B cell (primary cell): ENCODE data around the gene KIF13A. TPM values are rescaled to one million over a fixed set of nuclear protein-coding genes. Genes with fewer than 3 reads are reported as not detected.

ENCODE experiments used
- ATAC-seq: fragments of 200-7000 bp; cut with Tn5 transposase; one replicate; pipeline ENCODE4 v1.10.0; 2021; ENCODE audit warnings: low read depth, mild to moderate bottlenecking, moderate number of reproducible peaks, moderate library complexity
- CTCF ChIA-PET: fragments of 350-600 bp; sonication (Branson Sonifier 250); formaldehyde crosslinking; loops from one replicate; lab custom pipeline; 2021; ENCODE audit warnings: antibody characterized with exemption, inconsistent platforms; lab: Charles Lee
- POLR2A ChIA-PET: fragments of 350-600 bp; sonication (Branson Sonifier 250); formaldehyde crosslinking; loops from one replicate; lab custom pipeline; 2021; ENCODE audit warnings: antibody characterized with exemption; lab: Charles Lee
- DNase-seq: peaks from one replicate; pipeline ENCODE4 v3.0.0; 2013
- H2AFZ ChIP-seq: 2 replicates; pipeline ENCODE4 v1.6.1; 2012; ENCODE audit warnings: mild to moderate bottlenecking, low read depth, low read length; ENCODE audit not compliant: insufficient read depth, poor library complexity, severe bottlenecking
- H3K27ac ChIP-seq, 2 donors: 1 replicate in 1 of 2; 2 replicates in 1 of 2; pipeline ENCODE4 v1.5.1; 2012 to 2013; ENCODE audit warnings: low read length in 2 of 2, mild to moderate bottlenecking in 2 of 2, moderate library complexity in 1 of 2
- H3K27me3 ChIP-seq, 4 experiments: fragments of 200-600 bp in 1 of 4; sonication (generic) in 1 of 4; replicated peaks in 1 of 4; 1 replicate in 2 of 4; 2 replicates in 2 of 4; pipeline versions ENCODE4 v1.6.1 to v1.7.0; 2013 to 2016; ENCODE audit warnings: low read length in 3 of 4, mild to moderate bottlenecking in 2 of 4, mixed read lengths in 1 of 4, moderate library complexity in 1 of 4; ENCODE audit not compliant: insufficient read depth in 4 of 4, control insufficient read depth in 3 of 4; ENCODE audit errors: control extremely low read depth in 1 of 4
- H3K36me3 ChIP-seq, 2 experiments: replicated peaks in 1 of 2; 1 replicate in 1 of 2; 2 replicates in 1 of 2; pipeline versions ENCODE4 v1.6.1 to v1.7.1; 2013; ENCODE audit warnings: low read length in 1 of 2; ENCODE audit not compliant: insufficient read depth in 2 of 2, control insufficient read depth in 1 of 2; ENCODE audit errors: control extremely low read depth in 1 of 2, extremely low read depth in 1 of 2
- H3K4me1 ChIP-seq, 2 donors: fragments of 200-600 bp in 1 of 2; sonication (generic) in 1 of 2; 1 replicate in 1 of 2; 2 replicates in 1 of 2; pipeline versions ENCODE4 v1.5.1 to v1.6.1; 2013 to 2017; ENCODE audit warnings: low read length in 2 of 2; ENCODE audit not compliant: control insufficient read depth in 2 of 2, insufficient read depth in 2 of 2
- H3K4me2 ChIP-seq: replicated peaks from 2 replicates; pipeline ENCODE3; 2012; ENCODE audit warnings: mild to moderate bottlenecking, low read depth, low read length; ENCODE audit not compliant: poor library complexity, severe bottlenecking
- H3K4me3 ChIP-seq, 5 experiments: fragments of 200-600 bp in 1 of 5; sonication (generic) in 1 of 5; 1 replicate in 3 of 5; 2 replicates in 2 of 5; pipeline versions ENCODE4 v1.5.1 to v1.7.0; 2011 to 2016; ENCODE audit warnings: low read length in 4 of 5, mild to moderate bottlenecking in 4 of 5, low read depth in 2 of 5, control low read depth in 1 of 5, moderate library complexity in 1 of 5; ENCODE audit not compliant: insufficient read depth in 1 of 5; ENCODE audit errors: control extremely low read depth in 1 of 5, extremely low read depth in 1 of 5
- H3K79me2 ChIP-seq: fragments of 200-600 bp; sonication (generic); one replicate; pipeline ENCODE4 v1.6.0; 2016; ENCODE audit warnings: low read length; ENCODE audit not compliant: control insufficient read depth, insufficient read depth
- H3K9ac ChIP-seq: fragments of 200-600 bp; sonication (generic); 2 replicates; pipeline ENCODE4 v1.6.1; 2017; ENCODE audit warnings: mild to moderate bottlenecking, low read length, moderate library complexity
- H3K9me3 ChIP-seq, 3 donors: one replicate each; pipeline versions ENCODE4 v1.6.1 to v1.7.1; 2013; ENCODE audit warnings: low read length in 2 of 3; ENCODE audit not compliant: control insufficient read depth in 2 of 3, insufficient read depth in 1 of 3; ENCODE audit errors: control extremely low read depth in 1 of 3
- H4K20me1 ChIP-seq: 2 replicates; pipeline ENCODE4 v1.6.0; 2012; ENCODE audit warnings: mild to moderate bottlenecking, low read length; ENCODE audit not compliant: insufficient read depth, control insufficient read depth, poor library complexity, severe bottlenecking
- H3K27ac Mint-ChIP-seq: one replicate; pipeline ENCODE4 v1.8.0; 2021; ENCODE audit warnings: mixed read lengths
- H3K27me3 Mint-ChIP-seq: one replicate; pipeline ENCODE4 v1.8.0; 2021; ENCODE audit warnings: mixed read lengths
- H3K4me1 Mint-ChIP-seq: one replicate; pipeline ENCODE4 v1.8.0; 2021; ENCODE audit warnings: mixed read lengths
- H3K4me3 Mint-ChIP-seq: one replicate; pipeline ENCODE4 v1.8.0; 2021; ENCODE audit warnings: mixed read lengths
- H3K9me3 Mint-ChIP-seq: one replicate; pipeline ENCODE4 v1.8.0; 2022; ENCODE audit warnings: mixed read lengths; ENCODE audit not compliant: insufficient read depth
- EZH2 ChIP-seq: IDR thresholded peaks from 2 replicates; pipeline ENCODE4 v1.6.1; 2012; ENCODE audit warnings: borderline replicate concordance, low read depth, mild to moderate bottlenecking, moderate library complexity, low read length; ENCODE audit not compliant: insufficient read depth, poor library complexity, severe bottlenecking
- WGBS: methylation state at CpG from one replicate; pipeline ENCODE4 v1.1.5; 2013; ENCODE audit warnings: missing lambda C conversion rate; ENCODE audit not compliant: insufficient coverage; 5-methylcytosine and 5-hydroxymethylcytosine counted together
- intact Hi-C: fragments of 100-400 bp; cut with micrococcal nuclease; formaldehyde crosslinking; loops from one replicate; pipeline ENCODE4 v1.10.0; 2022
- polyA plus RNA-seq: library from polyadenylated mRNA; depleted of rRNA; stranded (reverse); fragments of >200 nt; gene quantifications from 2 replicates; pipeline ENCODE4 v1.2.3, GENCODE V29; 2012
- total RNA-seq, 2 donors: library from RNA; stranded (reverse); fragments of 120-200 nt in 1 of 2; gene quantifications; 1 replicate in 1 of 2; 2 replicates in 1 of 2; pipeline versions ENCODE4 v1.2.3 to v1.2.4, GENCODE V29; 2013 to 2022
- TF ChIP-seq, protein P1 (sequence below): fragments of 200-600 bp; IDR thresholded peaks from one replicate; pipeline ENCODE4 v1.8.0; 2022; ENCODE audit warnings: antibody characterized with exemption, mild to moderate bottlenecking

KIF13A gene
- total and polyA plus RNA-seq, 2 donors (not counting 1 experiment from before 2014, with no cell fraction given), result 2.1 to 23.4 TPM

DNA sequence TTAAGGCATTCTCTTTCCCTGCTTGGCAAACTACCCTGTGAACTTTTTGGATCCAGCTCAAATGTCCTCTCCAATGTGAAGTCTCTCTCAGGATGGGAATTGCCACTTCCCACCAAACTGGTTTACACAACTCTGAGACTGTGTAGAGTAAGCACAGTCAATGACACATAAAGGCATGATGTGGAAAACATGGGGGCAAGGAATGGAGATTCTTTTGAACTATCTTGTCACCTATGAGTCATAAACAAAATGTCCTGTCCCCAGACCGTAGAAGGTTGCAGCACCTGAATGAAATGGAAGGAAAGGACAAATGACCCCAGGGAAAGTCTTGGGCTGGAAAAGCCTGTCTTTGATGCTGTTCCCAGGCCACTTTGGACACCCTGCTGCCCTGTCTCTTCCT, 11.0 kb upstream of the KIF13A start:
- ChIA-PET CTCF (no interaction called here), POLR2A (no interaction called here)
- no peak overlapping the region for H3K27ac Mint-ChIP-seq
- no peaks in the 10 kb centered on the region for H3K9me3 Mint-ChIP-seq
- no peak for DNase-seq
- no peak overlapping the region for H3K9ac ChIP-seq
- no peak overlapping the region for H3K4me2 ChIP-seq
- intact Hi-C loops, result no loop called here
- H3K27me3 ChIP-seq, result peaks cover 0 to 15% (median 2%) of the 10 kb centered on the region in 4 experiments
- H3K4me3 Mint-ChIP-seq, result no peak overlapping the region
- H3K36me3 ChIP-seq, result no peaks in the 10 kb centered on the region
- no peaks in the 10 kb centered on the region for H3K9me3 ChIP-seq
- H4K20me1 ChIP-seq, result no peaks in the 10 kb centered on the region
- no peak overlapping the region for H2AFZ ChIP-seq
- no peaks in the 10 kb centered on the region for H3K79me2 ChIP-seq
- no peak overlapping the region for H3K27ac ChIP-seq
- H3K4me1 ChIP-seq, result peaks cover 0 to 3% of the 10 kb centered on the region in 2 donors
- H3K4me3 ChIP-seq, result no peak overlapping the region
- TF ChIP-seq, protein P1, sequence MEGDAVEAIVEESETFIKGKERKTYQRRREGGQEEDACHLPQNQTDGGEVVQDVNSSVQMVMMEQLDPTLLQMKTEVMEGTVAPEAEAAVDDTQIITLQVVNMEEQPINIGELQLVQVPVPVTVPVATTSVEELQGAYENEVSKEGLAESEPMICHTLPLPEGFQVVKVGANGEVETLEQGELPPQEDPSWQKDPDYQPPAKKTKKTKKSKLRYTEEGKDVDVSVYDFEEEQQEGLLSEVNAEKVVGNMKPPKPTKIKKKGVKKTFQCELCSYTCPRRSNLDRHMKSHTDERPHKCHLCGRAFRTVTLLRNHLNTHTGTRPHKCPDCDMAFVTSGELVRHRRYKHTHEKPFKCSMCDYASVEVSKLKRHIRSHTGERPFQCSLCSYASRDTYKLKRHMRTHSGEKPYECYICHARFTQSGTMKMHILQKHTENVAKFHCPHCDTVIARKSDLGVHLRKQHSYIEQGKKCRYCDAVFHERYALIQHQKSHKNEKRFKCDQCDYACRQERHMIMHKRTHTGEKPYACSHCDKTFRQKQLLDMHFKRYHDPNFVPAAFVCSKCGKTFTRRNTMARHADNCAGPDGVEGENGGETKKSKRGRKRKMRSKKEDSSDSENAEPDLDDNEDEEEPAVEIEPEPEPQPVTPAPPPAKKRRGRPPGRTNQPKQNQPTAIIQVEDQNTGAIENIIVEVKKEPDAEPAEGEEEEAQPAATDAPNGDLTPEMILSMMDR, result no peak
- TF ChIP-seq EZH2, result no peak
- peaks cover under 1% of the 10 kb centered on the region for H3K4me1 Mint-ChIP-seq
- peaks cover 30% of the 10 kb centered on the region for H3K27me3 Mint-ChIP-seq
- ATAC-seq, result no peak
- no CpG with 5 or more reads among the region's 1 CpG for WGBS

DNA sequence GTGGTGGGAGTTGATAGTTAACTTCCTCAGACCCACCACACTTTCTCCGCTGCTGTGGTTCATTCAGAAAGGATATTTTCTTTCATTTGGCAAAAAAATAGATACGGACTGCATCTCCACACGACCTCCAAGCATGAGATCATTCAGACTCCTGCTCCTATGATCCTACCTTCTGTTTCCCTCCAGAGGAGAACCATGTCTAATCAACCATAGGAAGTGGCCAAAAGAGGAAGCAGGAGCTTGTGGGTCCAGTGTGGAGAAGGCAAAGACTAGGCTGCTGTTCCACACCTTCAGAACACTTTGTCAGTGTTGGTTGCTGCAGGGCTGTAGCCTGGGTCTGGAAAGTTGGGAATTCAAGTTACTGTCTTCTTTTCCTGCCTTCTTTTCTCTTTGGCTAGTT, 10.6 kb upstream of the KIF13A start:
- no peaks in the 10 kb centered on the region for H3K9me3 Mint-ChIP-seq
- Histone ChIP-seq H2AFZ (no peak overlapping the region), H4K20me1 (no peaks in the 10 kb centered on the region), H3K79me2 (no peaks in the 10 kb centered on the region), H3K27me3 (peaks cover 0 to 15% (median 2%) of the 10 kb centered on the region in 4 experiments), H3K9ac (no peak overlapping the region), H3K27ac (no peak overlapping the region), H3K4me2 (no peak overlapping the region), H3K4me3 (no peak overlapping the region), H3K4me1 (peaks cover 0 to 5% of the 10 kb centered on the region in 2 donors), H3K9me3 (no peaks in the 10 kb centered on the region), H3K36me3 (no peaks in the 10 kb centered on the region)
- no CpG with 5 or more reads among the region's 3 CpGs for WGBS
- ATAC-seq (no peak), DNase-seq (no peak)
- intact Hi-C loops, result no loop called here
- TF ChIP-seq EZH2, result no peak
- TF ChIP-seq, protein P1, result no peak
- H3K27me3 Mint-ChIP-seq, result peaks cover 30% of the 10 kb centered on the region
- H3K4me3 Mint-ChIP-seq, result no peak overlapping the region
- POLR2A ChIA-PET, result interaction anchor here (0.6 kb wide), 1 partner anchor 194 kb away, joined by 3 read pairs; no protein-coding TSS in a partner anchor
- CTCF ChIA-PET, result no interaction called here
- H3K27ac Mint-ChIP-seq, result no peak overlapping the region
- peaks cover 4% of the 10 kb centered on the region for H3K4me1 Mint-ChIP-seq
